CD14-positive monocyte (primary cell): ENCODE data around the gene PRR13. TPM values are rescaled to one million over a fixed set of nuclear protein-coding genes. Genes with fewer than 3 reads are reported as not detected.

Experiments used
- DNase-seq, 3 donors: peaks; one replicate each; pipeline ENCODE4 v3.0.0-alpha.2; 2011 to 2022
- H2AFZ ChIP-seq: 2 replicates; pipeline ENCODE4 v1.6.0; 2012; ENCODE audit warnings: mild to moderate bottlenecking, low read depth, low read length, inconsistent platforms; ENCODE audit not compliant: insufficient read depth, poor library complexity, severe bottlenecking
- H3K27ac ChIP-seq, 2 donors: 1 replicate in 1 of 2; 2 replicates in 1 of 2; pipeline ENCODE4 v1.5.1; 2012 to 2013; ENCODE audit warnings: low read length in 2 of 2, control low read depth in 1 of 2, inconsistent platforms in 1 of 2, low read depth in 1 of 2, mild to moderate bottlenecking in 1 of 2
- H3K27me3 ChIP-seq, 2 donors: one replicate each; pipeline versions ENCODE4 v1.6.0 to v1.6.1; 2011 to 2013; ENCODE audit warnings: low read length in 2 of 2; ENCODE audit not compliant: control insufficient read depth in 2 of 2, insufficient read depth in 2 of 2
- H3K36me3 ChIP-seq, 2 donors: replicated peaks in 1 of 2; 1 replicate in 1 of 2; 2 replicates in 1 of 2; pipeline versions ENCODE4 v1.5.1 to v1.6.1; 2012 to 2013; ENCODE audit warnings: low read length in 2 of 2, control low read depth in 1 of 2, inconsistent platforms in 1 of 2, mild to moderate bottlenecking in 1 of 2; ENCODE audit not compliant: insufficient read depth in 2 of 2, control insufficient read depth in 1 of 2
- H3K4me1 ChIP-seq, 2 donors: 1 replicate in 1 of 2; 2 replicates in 1 of 2; pipeline versions ENCODE4 v1.5.1 to v1.6.1; 2012 to 2013; ENCODE audit warnings: low read length in 2 of 2, control low read depth in 1 of 2, inconsistent platforms in 1 of 2, mild to moderate bottlenecking in 1 of 2, moderate library complexity in 1 of 2; ENCODE audit not compliant: insufficient read depth in 2 of 2, control insufficient read depth in 1 of 2
- H3K4me2 ChIP-seq: replicated peaks from 2 replicates; pipeline ENCODE3; 2012; ENCODE audit warnings: low read length, moderate library complexity, mild to moderate bottlenecking; ENCODE audit not compliant: poor library complexity, severe bottlenecking; ENCODE audit errors: extremely low read depth
- H3K4me3 ChIP-seq, 3 experiments: fragments of 200-600 bp in 1 of 3; sonication (generic) in 1 of 3; replicated peaks in 1 of 3; 1 replicate in 2 of 3; 2 replicates in 1 of 3; pipeline ENCODE4 v1.5.1; 2011 to 2013; ENCODE audit warnings: low read length in 3 of 3, mild to moderate bottlenecking in 3 of 3, control low read depth in 2 of 3, low read depth in 2 of 3, inconsistent platforms in 1 of 3, moderate library complexity in 1 of 3
- H3K79me2 ChIP-seq: 2 replicates; pipeline ENCODE4 v1.6.0; 2012; ENCODE audit warnings: mild to moderate bottlenecking, control low read depth, inconsistent platforms, low read length, moderate library complexity; ENCODE audit not compliant: insufficient read depth
- H3K9ac ChIP-seq: 2 replicates; pipeline ENCODE4 v1.6.0; 2017; ENCODE audit warnings: low read length, mild to moderate bottlenecking; ENCODE audit not compliant: insufficient read depth, poor library complexity, severe bottlenecking
- H3K9me3 ChIP-seq, 2 donors: replicated peaks in 1 of 2; 1 replicate in 1 of 2; 2 replicates in 1 of 2; pipeline versions ENCODE4 v1.5.1 to v1.6.1; 2012 to 2013; ENCODE audit warnings: low read length in 2 of 2, control low read depth in 1 of 2; ENCODE audit not compliant: control insufficient read depth in 1 of 2, insufficient read depth in 1 of 2
- H4K20me1 ChIP-seq: 2 replicates; pipeline ENCODE4 v1.6.0; 2012; ENCODE audit warnings: mild to moderate bottlenecking, low read length, control low read depth, moderate library complexity; ENCODE audit not compliant: insufficient read depth
- H3K27ac Mint-ChIP-seq, 7 donors: one replicate each; pipeline ENCODE4 v1.8.0; 2020; ENCODE audit warnings: mild to moderate bottlenecking in 7 of 7, mixed read lengths in 7 of 7, moderate library complexity in 6 of 7, inconsistent platforms in 2 of 7
- H3K27me3 Mint-ChIP-seq, 3 donors: one replicate each; pipeline ENCODE4 v1.8.0; 2021 to 2022; ENCODE audit warnings: low read depth in 3 of 3, mild to moderate bottlenecking in 3 of 3, mixed read lengths in 3 of 3, moderate library complexity in 3 of 3, inconsistent platforms in 1 of 3
- H3K36me3 Mint-ChIP-seq, 2 donors: one replicate each; pipeline ENCODE4 v1.8.0; 2020; ENCODE audit warnings: mixed read lengths in 2 of 2, inconsistent platforms in 1 of 2, mild to moderate bottlenecking in 1 of 2
- H3K4me1 Mint-ChIP-seq: one replicate; pipeline ENCODE4 v1.8.0; 2020; ENCODE audit warnings: mild to moderate bottlenecking, mixed read lengths
- H3K4me3 Mint-ChIP-seq, 2 donors: one replicate each; pipeline ENCODE4 v1.8.0; 2020; ENCODE audit warnings: mild to moderate bottlenecking in 2 of 2, mixed read lengths in 2 of 2, moderate library complexity in 1 of 2
- H3K9me3 Mint-ChIP-seq, 7 donors: one replicate each; pipeline ENCODE4 v1.8.0; 2020 to 2022; ENCODE audit warnings: mixed read lengths in 7 of 7, mild to moderate bottlenecking in 6 of 7, moderate library complexity in 6 of 7, inconsistent platforms in 2 of 7
- WGBS: methylation state at CpG from one replicate; pipeline ENCODE4 v1.1.5; 2013; ENCODE audit warnings: missing lambda C conversion rate; ENCODE audit not compliant: insufficient coverage; 5-methylcytosine and 5-hydroxymethylcytosine counted together
- intact Hi-C, 2 donors: fragments of 100-400 bp; cut with micrococcal nuclease; formaldehyde crosslinking; loops; one replicate each; pipeline versions ENCODE4 v1.15.0 to v1.15.1; 2023
- polyA plus RNA-seq, 3 donors: library from polyadenylated mRNA; depleted of rRNA in 1 of 3; unstranded in 2 of 3; stranded (reverse) in 1 of 3; fragments of 300-500 nt in 2 of 3; fragments of >200 nt in 1 of 3; fragmentation: Illumina TruSeq in 2 of 3; gene quantifications; 1 replicate in 2 of 3; 2 replicates in 1 of 3; pipeline ENCODE4 v1.2.3, GENCODE V29; 2012 to 2021
- TF ChIP-seq, protein P1 (sequence below): fragments of 200-600 bp; IDR thresholded peaks from one replicate; pipeline ENCODE4 v1.8.0; 2022; ENCODE audit warnings: antibody characterized with exemption, mild to moderate bottlenecking

The PRR13 gene
- polyA plus RNA-seq, 3 donors = 172 to 670 (median 591) TPM

DNA sequence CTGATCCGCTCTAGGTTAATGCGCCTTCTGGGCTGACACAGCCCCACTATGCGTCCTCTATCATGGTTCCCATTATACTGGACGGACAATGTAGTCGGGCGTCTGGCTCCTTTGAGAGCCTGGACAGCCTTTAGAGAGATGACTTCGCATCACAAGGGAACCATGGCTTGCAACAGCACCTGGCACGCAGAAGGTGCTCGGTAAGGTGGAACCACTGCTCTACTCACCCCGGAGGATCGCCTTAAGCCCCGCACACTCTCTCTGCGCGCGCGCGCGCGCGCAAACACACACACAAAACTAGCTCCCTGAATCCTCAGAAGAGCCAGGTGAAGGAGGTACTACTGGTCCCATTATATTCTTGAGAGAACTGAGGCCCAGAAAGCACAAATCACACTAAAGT lies 50.7 kb downstream of the PRR13 start:
- H3K36me3 Mint-ChIP-seq = peaks cover 0 to 5% of the 10 kb centered on the region in 2 donors
- Histone ChIP-seq H3K4me2 (peak overlapping the region; percentile 82), H3K27ac (no peak overlapping the region), H3K4me3 (peak overlapping the region in 2 of 3 experiments; percentile 36 to 77), H3K9me3 (no peaks in the 10 kb centered on the region), H3K79me2 (peaks cover 2% of the 10 kb centered on the region), H4K20me1 (no peaks in the 10 kb centered on the region), H3K4me1 (peaks cover 34 to 36% of the 10 kb centered on the region in 2 donors), H3K27me3 (no peaks in the 10 kb centered on the region), H3K9ac (peak overlapping the region; percentile 36), H2AFZ (peak overlapping the region; percentile 68), H3K36me3 (peaks cover 0 to 10% of the 10 kb centered on the region in 2 donors)
- DNase-seq = no peak
- H3K4me3 Mint-ChIP-seq = peak overlapping the region; percentile 82 to 95
- intact Hi-C loops = no loop called here
- WGBS = 67% methylated on average over 12 of the region's 20 CpGs
- peak overlapping the region in 6 of 7 donors; percentile 40 to 86 (median 74) for H3K27ac Mint-ChIP-seq
- peaks cover 34% of the 10 kb centered on the region for H3K4me1 Mint-ChIP-seq
- TF ChIP-seq, protein P1, sequence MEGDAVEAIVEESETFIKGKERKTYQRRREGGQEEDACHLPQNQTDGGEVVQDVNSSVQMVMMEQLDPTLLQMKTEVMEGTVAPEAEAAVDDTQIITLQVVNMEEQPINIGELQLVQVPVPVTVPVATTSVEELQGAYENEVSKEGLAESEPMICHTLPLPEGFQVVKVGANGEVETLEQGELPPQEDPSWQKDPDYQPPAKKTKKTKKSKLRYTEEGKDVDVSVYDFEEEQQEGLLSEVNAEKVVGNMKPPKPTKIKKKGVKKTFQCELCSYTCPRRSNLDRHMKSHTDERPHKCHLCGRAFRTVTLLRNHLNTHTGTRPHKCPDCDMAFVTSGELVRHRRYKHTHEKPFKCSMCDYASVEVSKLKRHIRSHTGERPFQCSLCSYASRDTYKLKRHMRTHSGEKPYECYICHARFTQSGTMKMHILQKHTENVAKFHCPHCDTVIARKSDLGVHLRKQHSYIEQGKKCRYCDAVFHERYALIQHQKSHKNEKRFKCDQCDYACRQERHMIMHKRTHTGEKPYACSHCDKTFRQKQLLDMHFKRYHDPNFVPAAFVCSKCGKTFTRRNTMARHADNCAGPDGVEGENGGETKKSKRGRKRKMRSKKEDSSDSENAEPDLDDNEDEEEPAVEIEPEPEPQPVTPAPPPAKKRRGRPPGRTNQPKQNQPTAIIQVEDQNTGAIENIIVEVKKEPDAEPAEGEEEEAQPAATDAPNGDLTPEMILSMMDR = no peak
- no peaks in the 10 kb centered on the region for H3K9me3 Mint-ChIP-seq
- H3K27me3 Mint-ChIP-seq = peaks cover 0 to 2% (median 0%) of the 10 kb centered on the region in 3 donors

DNA sequence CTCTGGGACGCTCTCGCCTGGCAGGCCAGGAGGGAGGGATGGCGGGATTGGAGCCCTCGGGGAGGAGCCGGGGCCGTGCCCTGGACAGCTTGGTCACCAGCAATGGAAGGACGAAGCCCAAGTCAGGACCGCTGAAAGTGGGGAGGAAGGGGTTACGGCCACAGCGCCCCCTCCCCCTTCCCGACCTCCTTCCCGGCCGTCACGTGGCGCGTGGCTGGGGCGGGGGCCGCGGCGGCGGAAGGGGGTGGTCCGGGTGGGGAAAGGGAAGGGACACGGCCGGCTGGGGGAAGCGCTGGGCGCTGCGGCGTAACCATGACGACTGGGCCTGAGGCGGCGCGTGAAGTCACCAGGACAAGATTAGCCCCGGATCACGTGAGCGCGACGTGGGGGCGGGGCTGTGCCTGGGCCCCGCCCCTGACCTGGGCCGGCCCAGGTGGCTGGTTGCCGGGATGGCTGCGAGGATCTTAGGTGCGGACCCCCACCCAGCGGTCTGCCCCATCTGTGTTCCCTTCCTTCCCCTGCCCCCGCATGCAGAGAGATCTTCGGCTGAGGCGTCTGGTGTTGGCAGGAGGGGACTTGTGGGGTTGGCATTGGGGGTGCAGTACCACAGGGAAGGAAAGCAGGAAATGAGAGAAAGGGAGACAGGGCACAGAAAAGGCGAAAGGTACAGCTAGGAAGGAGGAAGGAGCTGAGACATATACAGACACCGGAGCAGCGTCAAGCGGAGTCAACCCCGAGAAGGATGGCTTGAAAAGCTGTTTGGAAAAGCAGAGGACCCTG lies 51.5 kb downstream of the PRR13 start:
- H3K4me3 ChIP-seq = peak overlapping the region; percentile 36 to 77 (median 39)
- TF ChIP-seq, protein P1 = no peak
- Mint-ChIP-seq H3K27ac (peak overlapping the region; percentile 80 to 93 (median 88)), H3K4me1 (peaks cover 39% of the 10 kb centered on the region), H3K27me3 (peaks cover 0 to 2% (median 0%) of the 10 kb centered on the region in 3 donors), H3K4me3 (peak overlapping the region; percentile 82 to 95), H3K36me3 (no peaks in the 10 kb centered on the region), H3K9me3 (no peaks in the 10 kb centered on the region)
- peak overlapping the region; percentile 82 for H3K4me2 ChIP-seq
- DNase-seq = peak; percentile 79 to 89 (median 88)
- 0% methylated on average over 19 of the region's 52 CpGs for WGBS
- peak overlapping the region; percentile 36 for H3K9ac ChIP-seq
- peak overlapping the region; percentile 3 to 48 for H3K27ac ChIP-seq
- intact Hi-C loops = no loop called here
- no peaks in the 10 kb centered on the region for H3K27me3 ChIP-seq
- H3K4me1 ChIP-seq = peaks cover 35 to 36% of the 10 kb centered on the region in 2 donors
- H4K20me1 ChIP-seq = no peaks in the 10 kb centered on the region
- no peaks in the 10 kb centered on the region for H3K9me3 ChIP-seq
- peak overlapping the region; percentile 68 for H2AFZ ChIP-seq
- peaks cover 6% of the 10 kb centered on the region for H3K79me2 ChIP-seq
- peaks cover 0 to 2% of the 10 kb centered on the region in 2 donors for H3K36me3 ChIP-seq
